Tibial artery (tissue), 4 donors: ENCODE data around the gene DIMT1.
A peak's percentile ranks its signal among the peaks of the same experiment; 100 is the strongest.

Experiments used
- DNase-seq, 2 donors: peaks; one replicate each; pipeline ENCODE4 v3.0.0-alpha.2; 2019
- H3K27ac ChIP-seq, 2 donors: fragments of 200-600 bp; sonication (generic) in 1 of 2; 1 replicate in 1 of 2; 2 replicates in 1 of 2; pipeline ENCODE4 v1.5.1; 2018 to 2019; ENCODE audit warnings: mild to moderate bottlenecking in 1 of 2
- H3K27me3 ChIP-seq, 2 donors: fragments of 200-600 bp; sonication (generic) in 1 of 2; one replicate each; pipeline versions ENCODE4 v1.5.1 to v1.6.0; 2016 to 2019
- H3K36me3 ChIP-seq, 3 donors: fragments of 200-600 bp; sonication (generic) in 2 of 3; one replicate each; pipeline ENCODE4 v1.5.1; 2016 to 2019; ENCODE audit warnings: mild to moderate bottlenecking in 2 of 3
- H3K4me1 ChIP-seq, 4 donors: fragments of 200-600 bp; sonication (generic) in 2 of 4; 1 replicate in 3 of 4; 2 replicates in 1 of 4; pipeline ENCODE4 v1.5.1; 2016 to 2019
- H3K4me3 ChIP-seq, 2 donors: fragments of 200-600 bp; sonication (generic) in 1 of 2; 1 replicate in 1 of 2; 2 replicates in 1 of 2; pipeline ENCODE4 v1.5.1; 2018 to 2019; ENCODE audit warnings: mild to moderate bottlenecking in 2 of 2
- H3K9me3 ChIP-seq, 3 donors: fragments of 200-600 bp; sonication (generic) in 1 of 3; one replicate each; pipeline ENCODE4 v1.5.1; 2016 to 2019
- CTCF ChIP-seq, 2 experiments: fragments of 200-600 bp in 1 of 2; fragments of 450-650 bp in 1 of 2; IDR thresholded peaks; one replicate each; pipeline ENCODE4 v1.5.1; 2017 to 2019; ENCODE audit warnings: antibody characterized with exemption in 2 of 2, mild to moderate bottlenecking in 1 of 2, moderate library complexity in 1 of 2
- intact Hi-C: fragments of 100-400 bp; cut with DNase I; formaldehyde crosslinking; loops from one replicate; pipeline ENCODE4 v1.15.0; 2023; ENCODE audit warnings: low total_unique reads

DIMT1 gene

GRCh38 chr5:62403411-62404250, at the start of gene DIMT1:
Gene DIMT1, minus strand, starts transcription at chr5:62403905. Its CDS starts 133 bp downstream, at chr5:62403772.
- DNase-seq: peak; percentile 97 to 98
- Histone ChIP-seq H3K36me3 (peaks cover 5 to 26% (median 7%) of the 10 kb centered on the region in 3 donors), H3K27me3 (no peaks in the 10 kb centered on the region), H3K4me3 (peak within 1 kb of the TSS; percentile 88 to 94), H3K27ac (peak within 1 kb of the TSS; percentile 96), H3K4me1 (peaks cover 0 to 16% (median 9%) of the 10 kb centered on the region in 4 donors), H3K9me3 (no peaks in the 10 kb centered on the region)
- intact Hi-C loops: no loop called here
- TF ChIP-seq CTCF (IDR thresholded peaks at IDR 0.05): no peak

DNA sequence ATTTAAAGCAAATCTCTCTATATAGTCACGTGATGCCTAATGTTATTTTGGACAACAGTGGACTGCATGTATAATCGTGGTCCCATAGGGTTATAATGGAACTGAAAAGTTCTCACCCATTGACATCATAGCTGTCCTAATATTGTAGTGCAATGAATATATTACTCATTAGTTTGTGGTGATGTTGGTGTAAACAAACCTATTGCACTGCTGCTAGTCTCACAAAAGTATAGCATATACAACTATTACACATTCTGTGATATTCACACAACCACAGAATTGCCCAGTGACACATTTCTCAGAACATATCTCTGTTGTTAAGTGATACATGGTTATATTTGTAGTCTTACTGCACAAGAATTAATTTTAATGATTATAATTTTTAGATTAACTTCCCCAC, 46.6 kb upstream of the DIMT1 start:
- no peak for TF ChIP-seq CTCF (IDR thresholded peaks at IDR 0.05)
- H3K27ac ChIP-seq: no peak overlapping the region
- no peaks in the 10 kb centered on the region for H3K27me3 ChIP-seq
- intact Hi-C loops: loop anchor here (10.0 kb wide), 1 partner anchor 325 kb away; no protein-coding TSS in a partner anchor
- H3K36me3 ChIP-seq: peaks cover 13 to 32% (median 17%) of the 10 kb centered on the region in 3 donors
- H3K4me1 ChIP-seq: no peaks in the 10 kb centered on the region
- no peaks in the 10 kb centered on the region for H3K9me3 ChIP-seq
- H3K4me3 ChIP-seq: no peak overlapping the region
- DNase-seq: no peak

DNA sequence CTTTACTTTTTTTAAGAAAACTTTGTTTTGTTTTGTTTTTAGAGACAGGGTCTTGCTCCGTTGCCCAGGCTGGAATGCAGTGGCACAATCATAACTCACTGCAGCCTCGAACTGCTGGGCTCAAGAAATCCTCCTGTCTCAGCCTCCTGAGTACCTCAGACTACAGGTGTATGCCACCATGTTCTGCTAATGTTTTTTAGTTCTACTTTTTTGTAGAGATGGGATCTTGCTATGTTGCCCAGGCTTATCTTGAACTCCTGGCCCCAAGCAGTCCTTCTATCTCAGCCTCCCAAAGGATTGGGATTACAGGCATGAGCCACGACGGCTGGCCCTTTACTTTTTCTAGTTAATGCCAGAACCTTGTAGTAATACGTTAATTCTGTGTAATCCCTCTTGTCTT, 44.8 kb upstream of the DIMT1 start:
- Histone ChIP-seq H3K4me3 (no peak overlapping the region), H3K36me3 (peaks cover 13 to 24% (median 17%) of the 10 kb centered on the region in 3 donors), H3K9me3 (no peaks in the 10 kb centered on the region), H3K27ac (no peak overlapping the region), H3K4me1 (no peaks in the 10 kb centered on the region), H3K27me3 (no peaks in the 10 kb centered on the region)
- TF ChIP-seq CTCF (IDR thresholded peaks at IDR 0.05): no peak
- intact Hi-C loops: no loop called here
- no peak for DNase-seq

- H3K4me1 ChIP-seq: peaks cover 0 to 3% (median 0%) of the 10 kb centered on the region in 4 donors
- no peaks in the 10 kb centered on the region for H3K36me3 ChIP-seq
- H3K27ac ChIP-seq: no peak overlapping the region
- no peak overlapping the region for H3K4me3 ChIP-seq
- no peak for TF ChIP-seq CTCF (IDR thresholded peaks at IDR 0.05)
- intact Hi-C loops: no loop called here
- no peaks in the 10 kb centered on the region for H3K27me3 ChIP-seq
- H3K9me3 ChIP-seq: no peaks in the 10 kb centered on the region
- DNase-seq: peak in 1 of 2 donors; percentile 33
Observed at GRCh38 chr5:62432621-62433064, 28.9 kb upstream of the DIMT1 start.

DNA sequence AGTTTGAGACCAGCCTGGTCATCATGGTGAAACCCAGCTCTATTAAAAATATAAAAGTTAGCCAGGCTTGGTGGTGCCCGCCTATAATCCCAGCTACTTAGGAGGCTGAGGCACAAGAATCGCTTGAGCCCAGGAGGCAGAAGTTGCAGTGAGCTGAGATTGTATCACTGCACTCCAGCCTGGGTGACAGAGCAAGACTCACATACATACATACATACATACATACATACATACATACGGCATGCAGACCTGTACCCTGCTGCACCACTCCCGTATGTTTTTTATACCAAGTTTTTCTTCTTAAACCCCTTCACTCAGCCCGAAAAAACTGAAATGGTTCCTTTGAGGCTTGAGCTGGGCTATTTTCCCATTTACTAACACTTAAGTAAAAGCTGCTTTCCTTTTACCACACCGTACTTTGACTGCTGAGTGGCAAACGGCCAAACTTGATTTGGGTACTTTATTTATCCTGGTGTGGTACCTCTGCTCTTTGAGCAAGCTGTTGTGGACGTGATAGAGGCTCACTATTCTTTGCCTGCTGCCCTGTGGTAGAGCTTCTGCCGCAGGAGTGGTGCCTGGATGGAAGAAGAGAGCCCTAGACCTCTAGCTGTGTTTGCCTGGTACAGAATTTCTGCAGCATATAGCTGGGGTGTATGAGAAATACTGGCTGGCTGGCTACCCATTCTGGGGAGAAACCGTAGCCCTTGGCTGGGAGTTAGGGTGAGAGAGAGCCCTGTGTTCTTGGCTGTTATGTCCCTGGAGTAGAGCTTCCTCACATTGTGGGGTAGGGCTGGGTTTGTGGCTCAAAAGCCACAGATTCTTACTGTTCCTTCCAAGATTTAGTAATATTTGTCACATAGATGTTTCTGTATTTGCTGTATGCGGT, 28.3 kb upstream of the DIMT1 start:
- Histone ChIP-seq H3K4me1 (peaks cover 0 to 3% (median 0%) of the 10 kb centered on the region in 4 donors), H3K4me3 (no peak overlapping the region), H3K9me3 (no peaks in the 10 kb centered on the region), H3K36me3 (no peaks in the 10 kb centered on the region), H3K27ac (peak overlapping the region in 1 of 2 donors; percentile 37), H3K27me3 (no peaks in the 10 kb centered on the region)
- intact Hi-C loops: no loop called here
- DNase-seq: peak in 1 of 2 donors; percentile 43
- no peak for TF ChIP-seq CTCF (IDR thresholded peaks at IDR 0.05)
